Measurements from ENCODE around the gene SRY.
"Not testable (repeated sequence)": the region's sequence is repeated elsewhere in the genome, so short reads cannot be mapped to it uniquely, and the experiment has no call there.

The SRY gene

DNA sequence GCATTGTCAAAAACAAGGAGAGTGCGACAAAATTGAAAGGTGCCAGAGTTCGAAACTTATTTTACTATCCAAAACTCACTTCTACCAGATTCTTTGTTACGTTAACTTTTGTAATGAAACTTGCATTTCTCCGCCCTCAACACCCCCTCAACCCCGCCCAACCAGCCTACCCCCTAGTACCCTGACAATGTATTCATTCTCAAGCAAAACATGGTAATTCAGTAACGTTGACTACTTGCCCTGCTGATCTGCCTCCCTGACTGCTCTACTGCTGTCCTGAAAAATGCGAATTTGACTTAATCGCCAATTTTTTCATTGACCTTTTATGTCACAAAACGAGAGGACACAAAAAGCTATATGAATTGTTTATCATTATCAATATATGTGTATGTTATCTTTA is at the start of gene SRY:
Gene SRY, minus strand, starts transcription at position 83 of the 400 bp plus-strand sequence. Its CDS starts 79 bp downstream, at position 4.
- DNase-seq (ENCODE audit: low read depth in 2 of 2), result no peak

DNA sequence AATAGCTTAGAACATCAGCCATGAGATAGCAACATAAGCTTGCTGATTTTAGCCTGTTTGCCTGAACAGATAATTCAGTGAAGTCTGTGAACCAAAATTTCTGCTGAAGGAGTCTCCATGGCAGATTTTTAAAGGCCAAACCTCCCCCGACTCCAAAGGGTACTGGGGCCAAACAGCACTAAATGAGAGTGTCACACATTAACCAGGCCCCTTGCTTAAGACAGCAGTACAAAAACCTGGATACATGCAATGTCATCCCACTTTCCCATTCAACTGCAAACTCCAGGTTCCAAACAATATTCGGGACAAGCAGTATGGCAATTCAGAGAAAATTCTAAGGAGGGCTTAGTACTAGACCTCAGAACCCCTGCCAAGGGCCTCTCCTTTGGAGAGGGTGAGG is 49.6 kb upstream of the SRY start:
- DNase-seq (ENCODE audit: low read depth in 2 of 2), result no peak

DNA sequence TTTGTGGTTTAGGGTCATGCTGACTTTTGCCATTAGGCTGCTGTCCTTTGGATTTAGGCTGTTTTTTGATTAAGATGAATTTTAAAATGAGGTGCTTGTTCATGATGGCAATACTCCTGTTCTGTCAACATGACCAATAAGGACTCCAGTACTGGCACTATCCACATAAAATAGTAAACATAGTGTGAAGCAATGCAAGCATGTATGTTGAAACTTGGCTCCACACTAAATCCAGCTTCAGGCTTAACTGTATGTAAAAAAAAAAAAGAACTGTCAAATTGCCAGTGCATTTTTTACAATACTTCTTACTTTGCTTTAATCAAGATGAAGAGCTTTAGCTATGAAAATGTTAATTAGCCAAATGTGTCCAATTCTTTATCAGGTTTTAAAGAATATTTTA is 47.7 kb upstream of the SRY start:
- no peak for DNase-seq (ENCODE audit: low read depth in 2 of 2)

DNA sequence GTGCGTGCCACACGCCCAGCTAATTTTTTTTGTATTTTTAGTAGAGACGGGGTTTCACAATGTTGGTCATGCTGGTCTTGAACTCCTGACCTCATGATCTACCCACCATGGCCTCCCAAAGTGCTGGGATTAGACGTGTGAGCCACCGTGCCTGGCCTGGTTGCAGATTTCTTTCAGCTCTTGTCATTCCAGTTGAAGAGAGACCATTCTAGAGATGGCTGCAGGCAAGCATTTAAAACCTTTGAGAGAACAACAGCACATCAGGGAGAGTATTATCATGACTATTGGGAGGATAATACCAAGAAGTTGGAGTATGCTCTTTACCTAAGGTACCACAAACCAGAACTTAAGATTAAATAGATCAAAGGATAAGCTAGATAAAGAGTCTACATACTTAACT is 41.0 kb upstream of the SRY start:
- no peak for DNase-seq (ENCODE audit: low read depth in 2 of 2)

DNA sequence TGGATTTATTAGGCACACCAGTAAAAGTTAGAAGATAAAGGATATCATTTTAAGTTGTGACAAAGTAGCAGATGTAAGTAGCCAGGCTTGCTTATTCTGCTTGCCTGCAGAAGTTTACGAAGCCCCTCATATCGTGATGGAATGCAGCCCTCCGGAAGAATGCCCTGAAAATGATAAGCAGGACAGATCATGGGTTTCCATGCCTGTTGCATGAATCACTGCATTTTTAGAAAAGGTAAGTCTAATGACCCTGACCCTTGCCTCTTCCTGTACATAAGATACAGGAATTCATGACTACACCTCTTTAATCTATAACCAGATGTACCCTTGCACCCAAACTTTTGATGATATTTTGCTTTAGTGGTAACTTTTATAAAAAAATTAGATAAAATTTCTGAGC is 37.0 kb upstream of the SRY start:
- DNase-seq (ENCODE audit: low read depth in 2 of 2), result no peak

DNA sequence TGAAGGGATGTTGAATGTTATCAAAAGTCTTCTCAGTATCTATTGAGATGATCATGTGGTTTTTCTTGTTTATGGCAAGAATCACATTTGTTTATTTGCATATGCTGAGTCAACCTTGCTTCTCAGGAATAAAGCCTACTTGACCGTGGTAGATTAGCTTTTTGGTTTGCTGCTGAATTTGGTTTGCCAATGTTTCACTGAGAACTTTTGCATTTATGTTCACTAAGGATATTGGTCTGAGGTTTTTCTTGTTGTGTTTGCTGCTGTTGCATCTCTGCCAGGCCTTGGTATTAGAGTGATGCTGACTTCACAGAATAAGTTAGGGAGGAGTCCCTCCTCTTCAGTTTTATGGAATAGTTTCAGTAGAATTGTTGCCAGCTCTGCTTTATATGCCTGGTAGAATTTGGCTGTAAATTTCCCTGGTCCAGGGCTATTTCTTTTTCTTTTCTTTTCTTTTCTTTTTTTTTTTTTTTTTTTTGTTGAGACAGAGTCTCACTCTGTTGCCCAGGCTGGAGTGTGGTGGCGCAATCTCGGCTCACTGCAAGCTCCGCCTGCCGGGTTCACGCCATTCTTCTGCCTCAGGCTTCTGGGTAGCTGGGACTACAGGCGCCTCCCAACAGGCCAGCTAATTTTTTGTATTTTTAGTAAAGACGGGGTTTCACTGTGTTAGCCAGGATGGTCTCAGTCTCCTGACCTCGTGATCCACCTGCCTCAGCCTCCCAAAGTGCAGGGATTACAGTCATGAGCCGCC is 29.8 kb upstream of the SRY start:
- not testable (repeated sequence) for DNase-seq (ENCODE audit: low read depth in 2 of 2)

DNA sequence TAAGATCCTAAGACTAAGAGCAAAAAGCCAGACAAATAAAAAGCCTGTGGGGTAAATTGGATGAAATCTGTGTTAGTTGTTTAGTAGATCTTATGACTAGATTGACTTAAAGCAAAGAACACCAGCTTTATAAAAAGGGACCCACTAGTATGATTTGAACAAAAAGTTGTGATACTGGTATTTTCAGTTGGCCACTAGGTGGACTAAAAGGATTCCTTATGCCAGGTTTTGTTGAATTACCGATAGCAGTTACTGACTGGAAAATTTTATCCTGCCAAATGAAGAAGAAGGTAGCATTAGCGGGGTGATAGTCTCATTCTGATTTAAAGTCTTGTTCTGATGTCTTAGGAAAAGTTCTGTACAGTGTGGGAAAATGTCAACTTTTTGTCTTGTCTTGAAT is 12.8 kb upstream of the SRY start:
- no peak for DNase-seq (ENCODE audit: low read depth in 2 of 2)

DNA sequence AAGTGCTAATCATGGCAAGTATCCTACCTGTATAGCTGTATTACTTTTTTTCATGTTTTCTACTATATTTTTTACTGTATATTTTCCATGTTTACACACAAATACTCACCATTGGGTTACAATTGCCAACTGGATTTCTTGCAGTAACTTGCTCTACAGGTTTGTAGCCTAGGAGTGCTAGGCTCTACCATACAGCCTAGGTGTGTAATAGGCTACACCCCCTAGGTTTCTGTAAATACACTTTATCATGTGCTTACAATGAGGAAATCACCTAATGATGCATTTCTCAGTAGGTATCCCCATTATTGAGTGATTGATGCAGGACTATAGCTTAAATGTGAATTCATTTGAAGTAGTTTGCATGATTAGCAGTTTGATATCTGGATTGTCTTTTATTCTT is 10.5 kb upstream of the SRY start:
- no peak for DNase-seq (ENCODE audit: low read depth in 2 of 2)

DNA sequence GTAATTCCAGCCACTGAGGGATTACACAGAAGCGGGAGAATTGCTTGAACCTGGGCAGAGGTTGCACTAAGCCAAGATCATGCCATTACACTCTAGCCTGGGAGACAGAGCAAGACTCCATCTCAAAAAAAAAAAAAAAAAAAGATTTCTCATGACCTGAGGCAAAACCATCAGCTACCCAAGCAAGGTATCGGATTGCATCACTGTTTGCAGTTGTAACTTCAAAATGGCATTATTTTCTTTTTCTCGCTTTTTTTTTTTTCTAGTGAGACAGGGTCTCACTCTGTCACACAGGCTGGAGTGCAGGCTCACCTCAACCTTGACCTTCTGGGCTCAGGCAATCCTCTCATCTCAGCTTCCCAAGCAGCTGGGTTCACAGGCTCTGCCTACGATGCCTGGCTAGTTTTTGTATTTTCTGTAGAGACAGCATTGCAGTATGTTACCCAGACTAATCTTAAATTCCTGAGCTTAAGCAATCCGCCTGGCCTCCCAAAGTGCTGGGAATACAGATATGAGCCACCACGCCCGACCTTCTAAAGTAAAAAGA is 9.6 kb upstream of the SRY start:
- no peak for DNase-seq (ENCODE audit: low read depth in 2 of 2)

DNA sequence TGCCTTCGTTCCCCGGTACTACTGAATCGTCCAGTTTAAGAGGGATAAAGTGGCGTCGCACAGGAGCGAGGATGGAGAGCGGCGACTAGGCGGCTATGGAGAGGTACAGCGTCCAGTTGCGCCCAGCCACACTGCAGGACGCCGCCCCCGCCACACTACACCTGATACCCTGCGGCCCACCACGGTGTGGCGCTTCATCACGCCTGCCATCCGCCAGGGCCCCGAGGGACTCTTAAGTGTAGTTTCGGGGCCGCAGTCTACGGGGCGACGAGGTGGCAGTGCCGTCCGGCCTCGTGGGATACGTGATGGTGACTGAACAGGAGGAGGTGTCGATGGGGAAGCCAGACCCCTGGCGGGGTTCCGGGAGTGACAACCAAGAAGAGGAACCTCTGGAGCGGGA is 2.3 kb upstream of the SRY start:
- DNase-seq (ENCODE audit: low read depth in 2 of 2), result no peak

DNA sequence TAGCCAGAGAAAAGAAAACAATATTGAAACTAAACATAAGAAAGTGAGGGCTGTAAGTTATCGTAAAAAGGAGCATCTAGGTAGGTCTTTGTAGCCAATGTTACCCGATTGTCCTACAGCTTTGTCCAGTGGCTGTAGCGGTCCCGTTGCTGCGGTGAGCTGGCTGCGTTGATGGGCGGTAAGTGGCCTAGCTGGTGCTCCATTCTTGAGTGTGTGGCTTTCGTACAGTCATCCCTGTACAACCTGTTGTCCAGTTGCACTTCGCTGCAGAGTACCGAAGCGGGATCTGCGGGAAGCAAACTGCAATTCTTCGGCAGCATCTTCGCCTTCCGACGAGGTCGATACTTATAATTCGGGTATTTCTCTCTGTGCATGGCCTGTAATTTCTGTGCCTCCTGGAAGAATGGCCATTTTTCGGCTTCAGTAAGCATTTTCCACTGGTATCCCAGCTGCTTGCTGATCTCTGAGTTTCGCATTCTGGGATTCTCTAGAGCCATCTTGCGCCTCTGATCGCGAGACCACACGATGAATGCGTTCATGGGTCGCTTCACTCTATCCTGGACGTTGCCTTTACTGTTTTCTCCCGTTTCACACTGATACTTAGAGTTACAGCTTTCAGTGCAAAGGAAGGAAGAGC is 488 bp downstream of the SRY start:
- DNase-seq (ENCODE audit: low read depth in 2 of 2), result no peak

Data from stimulated activated CD4-positive, alpha-beta T cell treated with anti-CD3 and anti-CD28 coated beads, Interleukin-4, amount 100 ng/mL, for 48 hours (primary cell).